Osteocyte (in vitro differentiated cells): ENCODE measurements around the gene ZNF773. TPM values are rescaled to one million over a fixed set of nuclear protein-coding genes. Genes with fewer than 3 reads are reported as not detected.
"Not testable (repeated sequence)": the region's sequence is repeated elsewhere in the genome, so short reads cannot be mapped to it uniquely, and the experiment has no call there.

Source experiments
- DNase-seq: peaks from one replicate; pipeline ENCODE4 v3.0.0; 2021; ENCODE audit warnings: mixed read lengths; ENCODE audit not compliant: unreplicated experiment; ENCODE audit errors: extremely low spot score
- H3K27ac Mint-ChIP-seq: one replicate; pipeline ENCODE4 v1.8.0; 2021; ENCODE audit warnings: mild to moderate bottlenecking, mixed read lengths; ENCODE audit not compliant: unreplicated experiment
- H3K27me3 Mint-ChIP-seq: one replicate; pipeline ENCODE4 v1.8.0; 2021; ENCODE audit warnings: mixed read lengths; ENCODE audit not compliant: unreplicated experiment
- H3K36me3 Mint-ChIP-seq: one replicate; pipeline ENCODE4 v1.8.0; 2021; ENCODE audit warnings: mixed read lengths; ENCODE audit not compliant: unreplicated experiment
- H3K4me1 Mint-ChIP-seq: one replicate; pipeline ENCODE4 v1.8.0; 2021; ENCODE audit warnings: mixed read lengths; ENCODE audit not compliant: unreplicated experiment
- H3K4me3 Mint-ChIP-seq: one replicate; pipeline ENCODE4 v1.8.0; 2021; ENCODE audit warnings: mild to moderate bottlenecking, moderate library complexity, mixed read lengths; ENCODE audit not compliant: unreplicated experiment
- H3K9me3 Mint-ChIP-seq: one replicate; pipeline ENCODE4 v1.8.0; 2021; ENCODE audit warnings: mixed read lengths; ENCODE audit not compliant: unreplicated experiment
- CTCF ChIP-seq: fragments of 200-600 bp; sonication (generic); IDR thresholded peaks from 2 replicates; pipeline ENCODE4 v1.5.0; 2021; ENCODE audit warnings: antibody characterized with exemption, mild to moderate bottlenecking, moderate library complexity
- total RNA-seq: library from RNA; stranded (reverse); gene quantifications from 2 replicates; pipeline ENCODE4 v1.2.1, GENCODE V29; 2021

Gene ZNF773
- total RNA-seq, 1 donor from 2014 or later, result 7.4 TPM

DNA sequence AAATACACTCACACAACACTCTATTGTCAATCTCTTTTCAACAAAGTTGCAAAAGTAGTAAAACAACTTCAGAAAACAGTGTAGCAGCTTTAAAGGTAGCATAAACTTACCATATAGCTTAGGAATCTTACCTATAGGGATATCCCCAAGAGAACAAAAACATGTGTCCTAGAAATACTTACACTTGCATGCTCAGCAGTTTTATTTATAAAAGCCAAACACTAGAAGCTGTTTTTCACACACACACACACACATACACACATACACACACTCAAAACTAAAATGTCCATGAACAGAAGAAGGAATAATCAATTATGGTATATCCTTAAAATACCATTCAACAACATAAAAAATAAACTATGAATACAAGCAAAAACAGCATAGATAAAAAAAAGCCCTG is 11.7 kb downstream of the ZNF773 start:
- Mint-ChIP-seq H3K27me3 (no peaks in the 10 kb centered on the region), H3K9me3 (peaks cover 55% of the 10 kb centered on the region), H3K4me1 (no peaks in the 10 kb centered on the region), H3K27ac (no peak overlapping the region), H3K4me3 (no peak overlapping the region), H3K36me3 (peaks cover 62% of the 10 kb centered on the region)
- TF ChIP-seq CTCF, result no peak
- no peak for DNase-seq

GRCh38 chr19:57512845-57513244 is 13.1 kb downstream of the ZNF773 start:
- Mint-ChIP-seq H3K4me1 (no peaks in the 10 kb centered on the region), H3K36me3 (peaks cover 54% of the 10 kb centered on the region), H3K9me3 (peaks cover 59% of the 10 kb centered on the region), H3K4me3 (no peak overlapping the region), H3K27ac (no peak overlapping the region), H3K27me3 (no peaks in the 10 kb centered on the region)
- DNase-seq, result peak; percentile 67
- no peak for TF ChIP-seq CTCF

DNA sequence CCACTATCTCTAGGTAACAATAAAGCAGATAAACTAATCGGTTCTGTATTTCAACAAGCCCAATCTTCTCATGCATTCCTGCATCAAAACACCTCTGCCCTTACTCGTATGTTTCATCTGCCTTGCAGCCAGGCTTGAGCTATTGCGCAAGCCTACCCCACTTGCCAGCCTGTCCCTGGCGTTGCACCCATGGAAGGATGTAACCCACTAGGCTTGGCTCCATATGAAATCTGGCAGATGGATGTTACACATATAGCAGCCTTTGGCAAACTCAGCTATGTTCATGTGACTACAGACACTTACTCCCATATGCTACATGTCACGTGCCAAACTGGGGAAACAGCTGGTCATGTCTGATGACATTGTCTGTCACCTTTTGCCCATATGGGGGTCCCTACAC is 15.5 kb downstream of the ZNF773 start:
- Mint-ChIP-seq H3K36me3 (peaks cover 35% of the 10 kb centered on the region), H3K9me3 (peaks cover 48% of the 10 kb centered on the region), H3K4me1 (no peaks in the 10 kb centered on the region), H3K4me3 (no peak overlapping the region), H3K27me3 (no peaks in the 10 kb centered on the region), H3K27ac (no peak overlapping the region)
- TF ChIP-seq CTCF, result no peak
- peak; percentile 42 for DNase-seq

- not testable (repeated sequence) for H3K27me3 Mint-ChIP-seq, H3K27ac Mint-ChIP-seq, H3K4me1 Mint-ChIP-seq, H3K4me3 Mint-ChIP-seq
- DNase-seq, result peak; percentile 23
- H3K36me3 Mint-ChIP-seq, result peaks cover 27% of the 10 kb centered on the region
- peaks cover 53% of the 10 kb centered on the region for H3K9me3 Mint-ChIP-seq
Measured at GRCh38 chr19:57518021-57518420, 18.3 kb downstream of the ZNF773 start.

- H3K27ac Mint-ChIP-seq, result peak within 1 kb of the TSS; percentile 80
- DNase-seq, result peak; percentile 95
Measured at GRCh38 chr19:57527136-57527881, 27.6 kb downstream of the ZNF773 start, which contains the start of gene ZNF549. ZNF549 (plus strand) TSS chr19:57527356; CDS start chr19:57527574, 218 bp downstream.

More at GRCh38 chr19:57527136-57527881, 27.6 kb downstream of the ZNF773 start, which contains the start of gene ZNF549:
- peaks cover 19% of the 10 kb centered on the region for H3K4me1 Mint-ChIP-seq
- H3K27me3 Mint-ChIP-seq, result no peaks in the 10 kb centered on the region
- H3K9me3 Mint-ChIP-seq, result peaks cover 42% of the 10 kb centered on the region
- peaks cover 26% of the 10 kb centered on the region for H3K36me3 Mint-ChIP-seq
- TF ChIP-seq CTCF, result no peak
- H3K4me3 Mint-ChIP-seq, result peak within 1 kb of the TSS; percentile 92
